ENCODE measurements around the gene FAP. TPM values are rescaled to one million over a fixed set of nuclear protein-coding genes. Genes with fewer than 3 reads are reported as not detected.

The FAP gene
- total RNA-seq, 1 experiment from 2014 or later: 0.88 TPM

GRCh38 chr2:162212366-162212765 is 30.9 kb downstream of the FAP start:
- no TSS peak for BruUV-seq (replicated peaks)
- intact Hi-C loops (cut with micrococcal nuclease; ENCODE audit: unreplicated experiment): no loop called here
- H3K9me3 ChIP-seq (ENCODE audit: low read depth, low read length, poor library complexity, severe bottlenecking): no peaks in the 10 kb centered on the region
- no peaks in the 10 kb centered on the region for H3K4me1 ChIP-seq (ENCODE audit: insufficient read depth, low read length, poor library complexity, severe bottlenecking)
- ChIA-PET CTCF (no interaction called here), POLR2A (ENCODE audit: low non-redundant PET) (no interaction called here)
- no peak for DNase-seq (ENCODE audit: low spot score)
- H3K27me3 ChIP-seq (replicated peaks; ENCODE audit: insufficient read depth, low read depth, low read length, poor library complexity): no peaks in the 10 kb centered on the region
- TF ChIP-seq EZH2 (IDR thresholded peaks at IDR 0.05; ENCODE audit: borderline replicate concordance, low read depth, low read length, poor library complexity, severe bottlenecking) (no peak), CTCF (conservative IDR thresholded peaks at IDR 0.05; ENCODE audit: low read depth, low read length) (no peak)
- H3K4me3 ChIP-seq (ENCODE audit: low read depth, low read length, poor library complexity, severe bottlenecking): no peak overlapping the region
- no peak overlapping the region for H3K27ac ChIP-seq (ENCODE audit: low read depth, low read length, poor library complexity, severe bottlenecking)
- no peaks in the 10 kb centered on the region for H3K36me3 ChIP-seq (ENCODE audit: insufficient read depth, low read length, poor library complexity, severe bottlenecking)

GRCh38 chr2:162211732-162212131 is 31.5 kb downstream of the FAP start:
- CTCF ChIA-PET: no interaction called here
- POLR2A ChIA-PET (ENCODE audit: low non-redundant PET): no interaction called here
- Histone ChIP-seq H3K4me1 (ENCODE audit: insufficient read depth, low read length, poor library complexity, severe bottlenecking) (no peaks in the 10 kb centered on the region), H3K27me3 (replicated peaks; ENCODE audit: insufficient read depth, low read depth, low read length, poor library complexity) (no peaks in the 10 kb centered on the region), H3K36me3 (ENCODE audit: insufficient read depth, low read length, poor library complexity, severe bottlenecking) (no peaks in the 10 kb centered on the region), H3K9me3 (ENCODE audit: low read depth, low read length, poor library complexity, severe bottlenecking) (no peaks in the 10 kb centered on the region), H3K27ac (ENCODE audit: low read depth, low read length, poor library complexity, severe bottlenecking) (no peak overlapping the region), H3K4me3 (ENCODE audit: low read depth, low read length, poor library complexity, severe bottlenecking) (no peak overlapping the region)
- intact Hi-C loops (cut with micrococcal nuclease; ENCODE audit: unreplicated experiment): no loop called here
- DNase-seq (ENCODE audit: low spot score): no peak
- no TSS peak for BruUV-seq (replicated peaks)
- TF ChIP-seq EZH2 (IDR thresholded peaks at IDR 0.05; ENCODE audit: borderline replicate concordance, low read depth, low read length, poor library complexity, severe bottlenecking): no peak
- no peak for TF ChIP-seq CTCF (conservative IDR thresholded peaks at IDR 0.05; ENCODE audit: low read depth, low read length)

- no peak for DNase-seq (ENCODE audit: low spot score)
- BruUV-seq (replicated peaks): no TSS peak
- Histone ChIP-seq H3K36me3 (ENCODE audit: insufficient read depth, low read length, poor library complexity, severe bottlenecking) (no peaks in the 10 kb centered on the region), H3K27me3 (replicated peaks; ENCODE audit: insufficient read depth, low read depth, low read length, poor library complexity) (no peaks in the 10 kb centered on the region), H3K9me3 (ENCODE audit: low read depth, low read length, poor library complexity, severe bottlenecking) (no peaks in the 10 kb centered on the region), H3K27ac (ENCODE audit: low read depth, low read length, poor library complexity, severe bottlenecking) (no peak overlapping the region), H3K4me1 (ENCODE audit: insufficient read depth, low read length, poor library complexity, severe bottlenecking) (no peaks in the 10 kb centered on the region), H3K4me3 (ENCODE audit: low read depth, low read length, poor library complexity, severe bottlenecking) (no peak overlapping the region)
- ChIA-PET POLR2A (ENCODE audit: low non-redundant PET) (no interaction called here), CTCF (no interaction called here)
- TF ChIP-seq CTCF (conservative IDR thresholded peaks at IDR 0.05; ENCODE audit: low read depth, low read length): no peak
- no peak for TF ChIP-seq EZH2 (IDR thresholded peaks at IDR 0.05; ENCODE audit: borderline replicate concordance, low read depth, low read length, poor library complexity, severe bottlenecking)
- intact Hi-C loops (cut with micrococcal nuclease; ENCODE audit: unreplicated experiment): no loop called here
Observed at GRCh38 chr2:162210385-162210784, 32.9 kb downstream of the FAP start.

Measured in A673 (cell line).